Measurements from ENCODE around the gene CFAP97.

Gene CFAP97

GRCh38 chr4:185196437-185196836, 7.4 kb downstream of the CFAP97 start:
- Histone ChIP-seq H3K4me2 (ENCODE audit: low read depth, low read length) (no peak overlapping the region), H2AFZ (ENCODE audit: low read length) (no peak overlapping the region), H3K27me3 (replicated peaks; ENCODE audit: insufficient read depth, low read length) (no peaks in the 10 kb centered on the region), H3K27ac (ENCODE audit: low read length) (no peak overlapping the region), H3K9me2 (replicated peaks; ENCODE audit: insufficient read depth, low read length) (no peaks in the 10 kb centered on the region), H3K4me1 (ENCODE audit: low read length) (no peaks in the 10 kb centered on the region), H3K79me2 (ENCODE audit: low read length) (peaks cover 3% of the 10 kb centered on the region; the same call in 1 of the 2 replicates), H3K36me3 (replicated peaks; ENCODE audit: insufficient read depth, low read length) (no peaks in the 10 kb centered on the region), H3K9ac (ENCODE audit: low read length) (no peak overlapping the region), H3K9me3 (replicated peaks; ENCODE audit: insufficient read depth, low read length) (no peaks in the 10 kb centered on the region), H3F3A (ENCODE audit: insufficient read depth, low read length) (no peaks in the 10 kb centered on the region), H3K4me3 (ENCODE audit: low read length) (no peak overlapping the region), H4K20me1 (ENCODE audit: insufficient read depth, low read length) (no peaks in the 10 kb centered on the region)
- DNase-seq, result no peak
- TF ChIP-seq EZH2 (optimal IDR thresholded peaks at IDR 0.05; ENCODE audit: low read depth, low read length), result no peak
- TF ChIP-seq CTCF (IDR thresholded peaks at IDR 0.05; ENCODE audit: low read length), result no peak

GRCh38 chr4:185194924-185195888, 8.6 kb downstream of the CFAP97 start:
- no peak for DNase-seq

GRCh38 chr4:185192059-185192458, 11.7 kb downstream of the CFAP97 start:
- Histone ChIP-seq H3K4me2 (ENCODE audit: low read depth, low read length) (no peak overlapping the region), H3K4me3 (ENCODE audit: low read length) (no peak overlapping the region), H4K20me1 (ENCODE audit: insufficient read depth, low read length) (no peaks in the 10 kb centered on the region), H3K9me3 (replicated peaks; ENCODE audit: insufficient read depth, low read length) (no peaks in the 10 kb centered on the region), H3F3A (ENCODE audit: insufficient read depth, low read length) (no peaks in the 10 kb centered on the region), H3K9me2 (replicated peaks; ENCODE audit: insufficient read depth, low read length) (no peaks in the 10 kb centered on the region), H3K4me1 (ENCODE audit: low read length) (no peaks in the 10 kb centered on the region), H3K27me3 (replicated peaks; ENCODE audit: insufficient read depth, low read length) (no peaks in the 10 kb centered on the region), H3K27ac (ENCODE audit: low read length) (no peak overlapping the region), H3K79me2 (ENCODE audit: low read length) (peaks cover 9% of the 10 kb centered on the region), H3K36me3 (replicated peaks; ENCODE audit: insufficient read depth, low read length) (no peaks in the 10 kb centered on the region; the same call in none of the 2 replicates), H2AFZ (ENCODE audit: low read length) (no peak overlapping the region), H3K9ac (ENCODE audit: low read length) (no peak overlapping the region)
- DNase-seq, result no peak
- no peak for TF ChIP-seq EZH2 (optimal IDR thresholded peaks at IDR 0.05; ENCODE audit: low read depth, low read length)
- no peak for TF ChIP-seq CTCF (IDR thresholded peaks at IDR 0.05; ENCODE audit: low read length)
- TF ChIP-seq EZH2phosphoT487 (IDR thresholded peaks at IDR 0.05; ENCODE audit: low read length), result no peak

More at GRCh38 chr4:185194924-185195888, 8.6 kb downstream of the CFAP97 start:
- Histone ChIP-seq H3K27me3 (replicated peaks; ENCODE audit: insufficient read depth, low read length) (no peaks in the 10 kb centered on the region), H3K27ac (ENCODE audit: low read length) (no peak overlapping the region), H3F3A (ENCODE audit: insufficient read depth, low read length) (no peaks in the 10 kb centered on the region), H3K9ac (ENCODE audit: low read length) (no peak overlapping the region), H3K4me3 (ENCODE audit: low read length) (no peak overlapping the region), H4K20me1 (ENCODE audit: insufficient read depth, low read length) (no peaks in the 10 kb centered on the region), H3K9me2 (replicated peaks; ENCODE audit: insufficient read depth, low read length) (no peaks in the 10 kb centered on the region), H2AFZ (ENCODE audit: low read length) (no peak overlapping the region), H3K36me3 (replicated peaks; ENCODE audit: insufficient read depth, low read length) (no peaks in the 10 kb centered on the region), H3K4me1 (ENCODE audit: low read length) (no peaks in the 10 kb centered on the region), H3K4me2 (ENCODE audit: low read depth, low read length) (no peak overlapping the region), H3K9me3 (replicated peaks; ENCODE audit: insufficient read depth, low read length) (no peaks in the 10 kb centered on the region), H3K79me2 (ENCODE audit: low read length) (no peaks in the 10 kb centered on the region; the same call in 1 of the 2 replicates)
- no peak for TF ChIP-seq CTCF (IDR thresholded peaks at IDR 0.05; ENCODE audit: low read length)
